OCI-LY7 (cell line): ENCODE data around the gene EMC7. TPM values are rescaled to one million over a fixed set of nuclear protein-coding genes. Genes with fewer than 3 reads are reported as not detected.

Source experiments
- BruUV-seq: library from RNA; stranded (reverse); fragments of 400-500 nt; replicated peaks from 2 replicates; lab custom pipeline; 2021; lab: Mats Ljungman, UMichigan
- CTCF ChIA-PET: fragments of 300-600 bp; sonication (Branson Sonifier 250); formaldehyde crosslinking; loops from one replicate; lab custom pipeline; 2022; ENCODE audit warnings: antibody characterized with exemption; ENCODE audit not compliant: unreplicated experiment; lab: Charles Lee
- POLR2A ChIA-PET: fragments of 300-600 bp; sonication (Branson Sonifier 250); formaldehyde crosslinking; loops from one replicate; lab custom pipeline; 2022; ENCODE audit warnings: antibody characterized with exemption; lab: Charles Lee
- DNase-seq: peaks from one replicate; pipeline ENCODE4 v3.0.0-alpha.2; 2015; ENCODE audit warnings: low spot score
- H2AFZ ChIP-seq: fragments of 200-600 bp; sonication (generic), shearing (Covaris generic); 2 replicates; pipeline ENCODE4 v1.6.1; 2014; ENCODE audit warnings: mild to moderate bottlenecking, antibody characterized with exemption, low read length, moderate library complexity
- H3K27ac ChIP-seq: fragments of 200-600 bp; sonication (generic); 2 replicates; pipeline ENCODE4 v1.5.1; 2014; ENCODE audit warnings: mixed run types, low read depth, mild to moderate bottlenecking, moderate library complexity, low read length, inconsistent platforms; ENCODE audit not compliant: poor library complexity, severe bottlenecking
- H3K36me3 ChIP-seq: fragments of 200-600 bp; sonication (generic); 2 replicates; pipeline ENCODE4 v1.6.1; 2014; ENCODE audit warnings: mild to moderate bottlenecking, antibody characterized with exemption, low read length, moderate library complexity, mixed read lengths; ENCODE audit not compliant: insufficient read depth
- H3K4me1 ChIP-seq: fragments of 200-600 bp; sonication (generic); 2 replicates; pipeline ENCODE4 v1.5.1; 2014; ENCODE audit warnings: mild to moderate bottlenecking, low read length; ENCODE audit not compliant: insufficient read depth, poor library complexity, severe bottlenecking
- H3K4me2 ChIP-seq: fragments of 200-600 bp; sonication (generic); 2 replicates; pipeline ENCODE4 v1.6.1; 2014; ENCODE audit warnings: mild to moderate bottlenecking, low read length
- H3K4me3 ChIP-seq: fragments of 200-600 bp; sonication (generic); 2 replicates; pipeline ENCODE4 v1.5.1; 2014; ENCODE audit warnings: mild to moderate bottlenecking, low read depth, low read length; ENCODE audit not compliant: poor library complexity, severe bottlenecking
- H3K79me2 ChIP-seq: fragments of 200-600 bp; sonication (generic); 2 replicates; pipeline ENCODE4 v1.6.1; 2016; ENCODE audit warnings: low read depth, mild to moderate bottlenecking, low read length, moderate library complexity, mixed read lengths; ENCODE audit not compliant: insufficient read depth
- H3K9me2 ChIP-seq: fragments of 200-600 bp; sonication (generic); 2 replicates; pipeline ENCODE4 v1.6.1; 2016; ENCODE audit warnings: mild to moderate bottlenecking, low read length, mixed read lengths; ENCODE audit not compliant: insufficient read depth
- H3K9me3 ChIP-seq: fragments of 200-600 bp; sonication (generic); 2 replicates; pipeline ENCODE4 v1.6.1; 2014; ENCODE audit warnings: mild to moderate bottlenecking, mixed run types, low read length, mixed read lengths
- H4K20me1 ChIP-seq: fragments of 200-600 bp; sonication (generic); 2 replicates; pipeline ENCODE4 v1.6.1; 2014; ENCODE audit warnings: mild to moderate bottlenecking, antibody characterized with exemption, low read length, moderate library complexity, mixed read lengths; ENCODE audit not compliant: insufficient read depth
- EZH2phosphoT487 ChIP-seq: fragments of 200-600 bp; sonication (generic); IDR thresholded peaks from 2 replicates; pipeline ENCODE4 v1.6.1; 2018; ENCODE audit warnings: low read depth, borderline replicate concordance, mild to moderate bottlenecking, mixed run types, antibody characterized with exemption, low read length, moderate library complexity, mixed read lengths
- intact Hi-C: fragments of 100-400 bp; cut with micrococcal nuclease; formaldehyde crosslinking; loops from one replicate; pipeline ENCODE4 v1.10.0; 2022; ENCODE audit not compliant: unreplicated experiment
- total RNA-seq, 2 experiments: library from RNA; depleted of rRNA in 1 of 2; stranded (reverse); fragments of >200 nt in 1 of 2; shearing (Covaris generic) in 1 of 2; gene quantifications; 2 replicates each; pipeline ENCODE4 v1.2.3, GENCODE V29; 2014 to 2022
- TF ChIP-seq, protein P1 (sequence below): fragments of 200-600 bp; sonication (generic); conservative IDR thresholded peaks from 2 replicates; pipeline ENCODE4 v1.5.1; 2014; ENCODE audit warnings: mild to moderate bottlenecking, antibody characterized with exemption, low read length, moderate library complexity, mixed read lengths

EMC7 gene
- total RNA-seq, 2 experiments from 2014 or later = 14.7 to 41.4 TPM

DNA sequence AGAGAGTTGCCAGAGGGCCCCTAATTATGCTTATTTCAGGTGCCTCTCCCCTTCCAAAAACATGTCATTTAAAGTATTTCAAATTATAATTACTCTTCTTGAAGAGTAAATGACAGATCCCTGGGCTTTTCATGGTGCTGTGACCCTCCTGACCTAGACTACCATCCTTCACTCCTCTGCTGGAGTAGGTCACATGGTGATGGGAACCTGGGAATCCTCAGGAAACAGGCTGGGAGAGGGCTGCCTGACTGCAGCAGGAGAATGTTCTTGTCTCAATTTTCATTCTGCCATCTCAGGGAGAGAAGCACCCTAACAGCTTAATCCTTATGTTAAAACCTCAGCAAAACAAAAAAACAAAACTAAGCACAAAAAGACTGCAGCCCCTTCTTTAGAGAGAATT lies 24.9 kb upstream of the EMC7 start:
- H3K27ac ChIP-seq = no peak overlapping the region
- TF ChIP-seq EZH2phosphoT487 = no peak
- TF ChIP-seq, protein P1, sequence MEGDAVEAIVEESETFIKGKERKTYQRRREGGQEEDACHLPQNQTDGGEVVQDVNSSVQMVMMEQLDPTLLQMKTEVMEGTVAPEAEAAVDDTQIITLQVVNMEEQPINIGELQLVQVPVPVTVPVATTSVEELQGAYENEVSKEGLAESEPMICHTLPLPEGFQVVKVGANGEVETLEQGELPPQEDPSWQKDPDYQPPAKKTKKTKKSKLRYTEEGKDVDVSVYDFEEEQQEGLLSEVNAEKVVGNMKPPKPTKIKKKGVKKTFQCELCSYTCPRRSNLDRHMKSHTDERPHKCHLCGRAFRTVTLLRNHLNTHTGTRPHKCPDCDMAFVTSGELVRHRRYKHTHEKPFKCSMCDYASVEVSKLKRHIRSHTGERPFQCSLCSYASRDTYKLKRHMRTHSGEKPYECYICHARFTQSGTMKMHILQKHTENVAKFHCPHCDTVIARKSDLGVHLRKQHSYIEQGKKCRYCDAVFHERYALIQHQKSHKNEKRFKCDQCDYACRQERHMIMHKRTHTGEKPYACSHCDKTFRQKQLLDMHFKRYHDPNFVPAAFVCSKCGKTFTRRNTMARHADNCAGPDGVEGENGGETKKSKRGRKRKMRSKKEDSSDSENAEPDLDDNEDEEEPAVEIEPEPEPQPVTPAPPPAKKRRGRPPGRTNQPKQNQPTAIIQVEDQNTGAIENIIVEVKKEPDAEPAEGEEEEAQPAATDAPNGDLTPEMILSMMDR = no peak
- no peak overlapping the region for H3K4me2 ChIP-seq
- no peak overlapping the region for H2AFZ ChIP-seq
- no peaks in the 10 kb centered on the region for H3K9me2 ChIP-seq
- no peak overlapping the region for H3K4me3 ChIP-seq
- H3K9me3 ChIP-seq = no peaks in the 10 kb centered on the region
- ChIA-PET POLR2A (no interaction called here), CTCF (no interaction called here)
- no peaks in the 10 kb centered on the region for H4K20me1 ChIP-seq
- no TSS peak for BruUV-seq
- no peaks in the 10 kb centered on the region for H3K36me3 ChIP-seq
- intact Hi-C loops = no loop called here
- no peaks in the 10 kb centered on the region for H3K4me1 ChIP-seq
- no peak for DNase-seq
- no peaks in the 10 kb centered on the region for H3K79me2 ChIP-seq

DNA sequence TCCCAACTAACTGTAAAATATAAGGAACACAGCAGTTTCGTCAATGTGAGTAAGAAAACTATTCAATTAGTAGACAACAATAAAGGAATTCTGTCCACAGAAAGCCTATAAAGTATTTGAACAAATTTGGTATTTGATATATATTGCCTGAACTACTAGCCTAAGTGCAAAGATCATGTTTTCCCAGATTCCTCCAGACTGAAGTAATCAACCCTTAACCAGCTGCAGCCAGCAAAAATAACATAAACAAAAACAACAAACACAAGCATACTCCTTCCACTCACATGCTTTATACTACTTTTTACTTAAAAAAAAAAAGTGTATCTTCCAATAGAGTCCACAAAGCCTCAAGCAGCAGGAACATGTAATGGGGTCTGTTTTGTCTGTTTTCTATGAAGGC lies 24.3 kb upstream of the EMC7 start:
- H3K4me2 ChIP-seq = no peak overlapping the region
- H3K4me3 ChIP-seq = no peak overlapping the region
- no peak overlapping the region for H3K27ac ChIP-seq
- DNase-seq = no peak
- no peaks in the 10 kb centered on the region for H4K20me1 ChIP-seq
- intact Hi-C loops = no loop called here
- no peaks in the 10 kb centered on the region for H3K9me2 ChIP-seq
- BruUV-seq = no TSS peak
- no peaks in the 10 kb centered on the region for H3K79me2 ChIP-seq
- no peaks in the 10 kb centered on the region for H3K9me3 ChIP-seq
- H3K36me3 ChIP-seq = no peaks in the 10 kb centered on the region
- POLR2A ChIA-PET = interaction anchor here (0.6 to 1.6 kb wide), 2 partner anchors 10 to 801 kb away, joined by 6 read pairs; no protein-coding TSS in a partner anchor
- no peaks in the 10 kb centered on the region for H3K4me1 ChIP-seq
- H2AFZ ChIP-seq = no peak overlapping the region
- CTCF ChIA-PET = no interaction called here
- no peak for TF ChIP-seq EZH2phosphoT487
- TF ChIP-seq, protein P1 = no peak

DNA sequence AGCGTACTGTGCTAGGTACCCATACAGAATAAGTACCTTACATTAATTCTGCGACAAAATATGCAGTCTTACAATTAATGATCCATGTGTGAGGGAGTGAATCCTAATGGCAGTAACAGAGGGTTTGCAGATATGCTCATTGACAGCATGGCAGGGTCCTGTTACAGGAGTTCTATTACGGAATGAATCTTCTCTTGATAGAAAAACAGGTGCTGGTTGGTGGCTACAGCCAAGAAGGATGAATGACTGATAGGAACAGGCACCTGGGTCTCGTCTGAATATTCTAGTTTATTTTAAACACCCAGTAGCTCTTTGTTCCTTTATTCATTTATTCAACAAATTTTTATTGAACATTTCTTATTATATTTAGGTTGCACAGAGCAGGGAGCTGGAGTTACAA lies 23.0 kb upstream of the EMC7 start:
- no peak for TF ChIP-seq EZH2phosphoT487
- TF ChIP-seq, protein P1 = no peak
- no peaks in the 10 kb centered on the region for H3K79me2 ChIP-seq
- no peaks in the 10 kb centered on the region for H3K9me2 ChIP-seq
- no peak overlapping the region for H3K4me2 ChIP-seq
- no peaks in the 10 kb centered on the region for H3K4me1 ChIP-seq
- intact Hi-C loops = no loop called here
- no peaks in the 10 kb centered on the region for H3K36me3 ChIP-seq
- CTCF ChIA-PET = no interaction called here
- BruUV-seq = no TSS peak
- no peaks in the 10 kb centered on the region for H3K9me3 ChIP-seq
- no peak for DNase-seq
- POLR2A ChIA-PET = interaction anchor here (0.7 to 1.6 kb wide), 3 partner anchors 8 to 23 kb away, joined by 3 to 6 read pairs (median 3); partner anchors contain the start of gene EMC7
- H2AFZ ChIP-seq = no peak overlapping the region
- H3K27ac ChIP-seq = no peak overlapping the region
- no peaks in the 10 kb centered on the region for H4K20me1 ChIP-seq
- no peak overlapping the region for H3K4me3 ChIP-seq
